Transverse colon (tissue), 4 donors: ENCODE measurements around the gene BTBD10. TPM values are rescaled to one million over a fixed set of nuclear protein-coding genes. Genes with fewer than 3 reads are reported as not detected.

ENCODE experiments used
- DNase-seq: peaks from one replicate; pipeline ENCODE4 v3.0.0-alpha.2; 2019
- H3K27ac ChIP-seq, 4 donors: fragments of 200-600 bp; sonication (generic); 2 replicates each; pipeline ENCODE4 v1.5.1; 2016 to 2018; ENCODE audit warnings: inconsistent platforms in 4 of 4
- H3K27me3 ChIP-seq: fragments of 200-600 bp; sonication (generic); 2 replicates; pipeline ENCODE4 v1.5.1; 2017; ENCODE audit warnings: inconsistent platforms
- H3K36me3 ChIP-seq, 4 donors: fragments of 200-600 bp; sonication (generic); 2 replicates each; pipeline ENCODE4 v1.5.1; 2017 to 2019; ENCODE audit warnings: inconsistent platforms in 4 of 4
- H3K4me1 ChIP-seq, 4 donors: fragments of 200-600 bp; sonication (generic); 2 replicates each; pipeline ENCODE4 v1.5.1; 2017 to 2020; ENCODE audit warnings: inconsistent platforms in 4 of 4
- H3K4me3 ChIP-seq, 4 donors: fragments of 200-600 bp; sonication (generic); 1 replicate in 1 of 4; 2 replicates in 3 of 4; pipeline versions ENCODE4 v1.5.1 to v1.6.1; 2017 to 2019; ENCODE audit warnings: inconsistent platforms in 4 of 4
- H3K9me3 ChIP-seq, 2 donors: fragments of 200-600 bp; sonication (generic); 2 replicates each; pipeline ENCODE4 v1.5.1; 2017 to 2019; ENCODE audit warnings: inconsistent platforms in 2 of 2
- EP300 ChIP-seq: sonication (generic); formaldehyde crosslinking; IDR thresholded peaks from one replicate; pipeline ENCODE4 v1.6.1; 2017; ENCODE audit warnings: antibody characterized with exemption, low read depth
- POLR2A ChIP-seq: fragments of 450-650 bp; IDR thresholded peaks from one replicate; pipeline ENCODE4 v1.6.1; 2016; ENCODE audit warnings: antibody characterized with exemption, mild to moderate bottlenecking, moderate library complexity
- POLR2AphosphoS5 ChIP-seq, 3 donors: sonication (generic); formaldehyde crosslinking; IDR thresholded peaks; one replicate each; pipeline ENCODE4 v1.6.1; 2016; ENCODE audit warnings: antibody characterized with exemption in 3 of 3
- WGBS, 2 donors: methylation state at CpG; one replicate each; pipeline ENCODE4 v1.1.5; 2018; ENCODE audit warnings: low coverage in 1 of 2; 5-methylcytosine and 5-hydroxymethylcytosine counted together
- in situ Hi-C, 4 donors: fragments of 200-750 bp; cut with MboI; loops; one replicate each; pipeline versions ENCODE4 v1.15.0 to v1.15.1; 2017; ENCODE audit warnings: low sequenced_read_pairs in 3 of 4, low pct_ligation_motif_present in 1 of 4, low pct_unique_long_range_greater_than_20kb in 1 of 4
- intact Hi-C: fragments of 100-400 bp; cut with DNase I; formaldehyde crosslinking; loops from one replicate; pipeline ENCODE4 v1.15.1; 2023; ENCODE audit warnings: low total_unique reads
- total RNA-seq, 4 donors: library from RNA; depleted of rRNA; stranded (reverse); fragments of >200 nt; gene quantifications; one replicate each; pipeline ENCODE4 v1.1.0, GENCODE V29; 2016
- TF ChIP-seq, protein P1 (sequence below), 5 experiments: fragments of 200-600 bp in 3 of 5; fragments of 450-650 bp in 2 of 5; sonication (generic) in 3 of 5; IDR thresholded peaks; 1 replicate in 2 of 5; 2 replicates in 3 of 5; pipeline ENCODE4 v1.5.1; 2016 to 2017; ENCODE audit warnings: antibody characterized with exemption in 5 of 5, inconsistent platforms in 3 of 5, mild to moderate bottlenecking in 2 of 5, moderate library complexity in 1 of 5

The BTBD10 gene
- total RNA-seq, 4 donors from 2014 or later = 9.0 to 39.9 (median 32.9) TPM

DNA sequence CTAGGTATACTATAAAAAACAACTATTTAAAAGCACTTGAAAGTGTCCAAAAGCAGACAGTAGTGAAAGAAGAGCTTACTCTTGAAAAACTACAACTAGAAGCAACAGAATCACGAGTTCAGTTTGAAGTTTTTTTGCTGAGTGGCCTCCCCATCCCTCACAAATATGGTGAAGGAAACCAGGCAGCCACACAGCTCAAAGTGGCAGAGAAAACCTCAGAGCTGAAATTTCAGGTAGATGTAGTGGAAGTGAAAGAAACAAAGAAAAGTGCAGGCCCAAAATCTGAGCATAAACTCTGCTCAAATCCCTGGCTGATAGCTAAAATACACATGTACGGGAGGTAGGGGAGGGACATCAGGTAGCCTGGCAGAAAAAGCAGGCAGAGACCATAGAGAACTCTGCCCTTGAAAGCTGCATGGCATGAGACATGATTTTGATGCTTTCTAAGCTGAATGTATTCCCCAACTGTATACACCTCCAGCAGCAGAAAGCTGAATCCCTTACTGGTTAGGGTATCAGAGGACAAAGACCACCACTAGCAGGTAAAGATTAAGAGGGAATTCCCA is 12.1 kb downstream of the BTBD10 start:
- Histone ChIP-seq H3K27ac (no peak overlapping the region), H3K4me3 (no peak overlapping the region), H3K9me3 (no peaks in the 10 kb centered on the region), H3K4me1 (peaks cover 0 to 23% (median 15%) of the 10 kb centered on the region in 4 donors), H3K27me3 (no peaks in the 10 kb centered on the region), H3K36me3 (no peaks in the 10 kb centered on the region)
- 79 to 89% methylated on average over 2 of the region's 2 CpGs for WGBS, 2 donors
- intact Hi-C loops (no loop called here), in situ Hi-C loops (no loop called here)
- no peak for DNase-seq
- TF ChIP-seq POLR2A = no peak
- no peak for TF ChIP-seq EP300
- TF ChIP-seq POLR2AphosphoS5 (IDR thresholded peaks at IDR 0.05) = no peak
- TF ChIP-seq, protein P1, sequence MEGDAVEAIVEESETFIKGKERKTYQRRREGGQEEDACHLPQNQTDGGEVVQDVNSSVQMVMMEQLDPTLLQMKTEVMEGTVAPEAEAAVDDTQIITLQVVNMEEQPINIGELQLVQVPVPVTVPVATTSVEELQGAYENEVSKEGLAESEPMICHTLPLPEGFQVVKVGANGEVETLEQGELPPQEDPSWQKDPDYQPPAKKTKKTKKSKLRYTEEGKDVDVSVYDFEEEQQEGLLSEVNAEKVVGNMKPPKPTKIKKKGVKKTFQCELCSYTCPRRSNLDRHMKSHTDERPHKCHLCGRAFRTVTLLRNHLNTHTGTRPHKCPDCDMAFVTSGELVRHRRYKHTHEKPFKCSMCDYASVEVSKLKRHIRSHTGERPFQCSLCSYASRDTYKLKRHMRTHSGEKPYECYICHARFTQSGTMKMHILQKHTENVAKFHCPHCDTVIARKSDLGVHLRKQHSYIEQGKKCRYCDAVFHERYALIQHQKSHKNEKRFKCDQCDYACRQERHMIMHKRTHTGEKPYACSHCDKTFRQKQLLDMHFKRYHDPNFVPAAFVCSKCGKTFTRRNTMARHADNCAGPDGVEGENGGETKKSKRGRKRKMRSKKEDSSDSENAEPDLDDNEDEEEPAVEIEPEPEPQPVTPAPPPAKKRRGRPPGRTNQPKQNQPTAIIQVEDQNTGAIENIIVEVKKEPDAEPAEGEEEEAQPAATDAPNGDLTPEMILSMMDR (IDR thresholded peaks at IDR 0.05) = no peak

DNA sequence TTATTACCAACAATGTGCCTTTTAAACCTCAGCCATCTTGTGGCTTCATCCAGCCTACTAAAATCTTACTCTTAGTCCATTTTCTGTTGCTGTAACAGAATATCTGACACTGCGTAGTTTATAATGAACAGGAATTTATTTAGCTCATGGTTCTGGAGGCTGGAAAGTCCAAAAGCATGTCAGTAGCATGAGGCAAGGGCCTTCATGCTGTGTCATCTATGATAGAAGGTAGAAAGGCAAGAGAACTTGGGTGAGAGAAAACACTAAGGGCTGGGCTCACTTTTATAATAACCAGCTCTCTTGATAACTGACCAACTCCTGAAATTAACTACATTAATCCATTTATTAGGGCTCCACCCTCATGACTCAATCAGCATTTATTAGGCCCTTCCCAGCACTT is 13.5 kb downstream of the BTBD10 start:
- intact Hi-C loops = no loop called here
- Histone ChIP-seq H3K4me1 (peaks cover 0 to 35% (median 20%) of the 10 kb centered on the region in 4 donors), H3K4me3 (no peak overlapping the region), H3K27ac (no peak overlapping the region), H3K36me3 (no peaks in the 10 kb centered on the region), H3K9me3 (no peaks in the 10 kb centered on the region), H3K27me3 (no peaks in the 10 kb centered on the region)
- TF ChIP-seq POLR2AphosphoS5 (IDR thresholded peaks at IDR 0.05) = no peak
- TF ChIP-seq, protein P1 (IDR thresholded peaks at IDR 0.05) = no peak
- no peak for TF ChIP-seq EP300
- in situ Hi-C loops = no loop called here
- DNase-seq = no peak
- WGBS, 2 donors = 68% methylated on average over 1 of the region's 1 CpG; no CpG with 5 or more reads in 1 of the 2 donors

DNA sequence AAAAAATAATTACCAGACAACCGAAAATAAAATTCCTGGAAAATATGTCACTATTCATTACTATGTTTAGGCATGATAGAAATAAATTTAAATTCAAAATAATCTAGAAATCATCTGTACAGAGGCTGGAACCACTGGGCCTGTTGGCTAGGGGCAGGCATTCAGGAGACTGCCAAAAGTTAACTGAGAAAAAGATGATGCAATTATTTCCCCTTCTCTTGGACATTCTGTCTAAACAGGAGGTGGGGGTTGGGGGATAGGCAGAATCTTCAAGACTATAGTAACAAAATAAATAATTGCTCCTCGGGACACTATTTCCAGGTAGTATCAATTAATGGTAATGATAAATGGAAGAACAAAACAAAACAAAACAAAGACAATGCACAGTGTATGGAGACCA is 14.1 kb downstream of the BTBD10 start:
- TF ChIP-seq POLR2A = no peak
- TF ChIP-seq POLR2AphosphoS5 (IDR thresholded peaks at IDR 0.05) = no peak
- TF ChIP-seq EP300 = no peak
- TF ChIP-seq, protein P1 (IDR thresholded peaks at IDR 0.05) = no peak
- peaks cover 0 to 35% (median 20%) of the 10 kb centered on the region in 4 donors for H3K4me1 ChIP-seq
- DNase-seq = no peak
- in situ Hi-C loops = no loop called here
- H3K4me3 ChIP-seq = no peak overlapping the region
- H3K27me3 ChIP-seq = no peaks in the 10 kb centered on the region
- intact Hi-C loops = no loop called here
- peak overlapping the region in 1 of 4 donors; percentile 47 for H3K27ac ChIP-seq
- no peaks in the 10 kb centered on the region for H3K36me3 ChIP-seq
- WGBS, 2 donors = 70 to 75% methylated on average over 2 of the region's 2 CpGs
- no peaks in the 10 kb centered on the region for H3K9me3 ChIP-seq

DNA sequence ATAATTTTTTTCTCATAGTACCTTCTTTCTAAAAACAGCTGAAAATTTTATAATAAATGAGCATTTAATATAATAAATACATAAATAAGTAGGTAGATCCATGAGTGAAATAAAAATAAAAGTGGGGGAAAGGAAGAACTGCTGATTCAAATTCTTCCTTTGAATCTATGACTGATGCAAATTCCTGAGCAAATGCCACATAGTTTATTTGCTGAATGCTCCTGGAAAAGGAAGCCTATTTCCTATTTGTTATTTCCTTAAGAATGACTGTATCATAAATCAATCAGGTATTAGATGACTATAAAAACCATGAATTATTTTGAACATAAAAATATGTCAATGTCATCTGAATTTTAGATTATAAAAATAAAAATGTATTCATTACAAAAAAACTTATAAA is 16.6 kb downstream of the BTBD10 start:
- H3K4me3 ChIP-seq = no peak overlapping the region
- H3K36me3 ChIP-seq = no peaks in the 10 kb centered on the region
- DNase-seq = no peak
- intact Hi-C loops = no loop called here
- H3K27ac ChIP-seq = peak overlapping the region in 2 of 4 donors; percentile 22 to 33
- H3K27me3 ChIP-seq = no peaks in the 10 kb centered on the region
- in situ Hi-C loops = no loop called here
- no peaks in the 10 kb centered on the region for H3K9me3 ChIP-seq
- peaks cover 0 to 40% (median 20%) of the 10 kb centered on the region in 4 donors for H3K4me1 ChIP-seq
- TF ChIP-seq POLR2A (no peak), EP300 (no peak), POLR2AphosphoS5 (IDR thresholded peaks at IDR 0.05) (no peak)
- TF ChIP-seq, protein P1 (IDR thresholded peaks at IDR 0.05) = no peak
